Measurements from ENCODE around the gene RRAS. TPM values are rescaled to one million over a fixed set of nuclear protein-coding genes. Genes with fewer than 3 reads are reported as not detected.
"Not testable (repeated sequence)": the region's sequence is repeated elsewhere in the genome, so short reads cannot be mapped to it uniquely, and the experiment has no call there.

Gene RRAS
- total and polyA plus RNA-seq, 3 donors from 2014 or later, result 39.3 to 69.2 (median 41.5) TPM

GRCh38 chr19:49636233-49636932 is 3.6 kb downstream of the RRAS start:
- Histone ChIP-seq H3K4me3 (no peak overlapping the region), H3K27me3 (no peaks in the 10 kb centered on the region), H3K9me3 (no peaks in the 10 kb centered on the region), H3K4me1 (peaks cover 33% of the 10 kb centered on the region), H3K36me3 (ENCODE audit: low read depth, missing control alignments) (no peaks in the 10 kb centered on the region), H3K27ac (peak overlapping the region in 1 of 2 donors; percentile 53)
- intact Hi-C loops (cut with DNase I; ENCODE audit: low total_unique reads), result no loop called here
- DNase-seq, result no peak
- TF ChIP-seq CTCF (IDR thresholded peaks at IDR 0.05), result no peak
- no peak for TF ChIP-seq POLR2A (IDR thresholded peaks at IDR 0.05)
- 78 to 83% methylated on average over 30 of the region's 30 CpGs for WGBS, 2 donors

GRCh38 chr19:49635530-49636232 is 4.3 kb downstream of the RRAS start:
- Histone ChIP-seq H3K27ac (peak overlapping the region in 1 of 2 donors; percentile 53), H3K4me3 (no peak overlapping the region), H3K27me3 (no peaks in the 10 kb centered on the region), H3K36me3 (ENCODE audit: low read depth, missing control alignments) (no peaks in the 10 kb centered on the region), H3K9me3 (no peaks in the 10 kb centered on the region), H3K4me1 (peaks cover 31% of the 10 kb centered on the region)
- 51 to 60% methylated on average over 24 of the region's 24 CpGs for WGBS, 2 donors
- no peak for DNase-seq
- TF ChIP-seq POLR2A (IDR thresholded peaks at IDR 0.05) (no peak), CTCF (IDR thresholded peaks at IDR 0.05) (no peak)
- intact Hi-C loops (cut with DNase I; ENCODE audit: low total_unique reads), result no loop called here

- DNase-seq; H3K27ac ChIP-seq; H3K27me3 ChIP-seq; intact Hi-C loops (cut with DNase I; ENCODE audit: low total_unique reads); H3K36me3 ChIP-seq (ENCODE audit: low read depth, missing control alignments); H3K9me3 ChIP-seq; H3K4me3 ChIP-seq: not testable (repeated sequence)
- WGBS, 2 donors, result 73 to 74% methylated on average over 9 of the region's 9 CpGs
- H3K4me1 ChIP-seq, result peaks cover 16% of the 10 kb centered on the region
Observed at GRCh38 chr19:49633273-49633672, 6.7 kb downstream of the RRAS start.

- TF ChIP-seq CTCF (IDR thresholded peaks at IDR 0.05) (no peak), POLR2A (IDR thresholded peaks at IDR 0.05) (no peak)
- intact Hi-C loops (cut with DNase I; ENCODE audit: low total_unique reads), result no loop called here
- Histone ChIP-seq H3K4me3 (no peak overlapping the region), H3K9me3 (no peaks in the 10 kb centered on the region), H3K27ac (no peak overlapping the region), H3K4me1 (peaks cover 9% of the 10 kb centered on the region), H3K36me3 (ENCODE audit: low read depth, missing control alignments) (no peaks in the 10 kb centered on the region), H3K27me3 (no peaks in the 10 kb centered on the region)
- DNase-seq, result no peak
- WGBS, 2 donors, result 97 to 98% methylated on average over 5 of the region's 5 CpGs
Observed at GRCh38 chr19:49632576-49632975, 7.4 kb downstream of the RRAS start.

GRCh38 chr19:49631610-49632192 is 8.2 kb downstream of the RRAS start:
- DNase-seq, result no peak
- Histone ChIP-seq H3K27me3 (no peaks in the 10 kb centered on the region), H3K36me3 (ENCODE audit: low read depth, missing control alignments) (no peaks in the 10 kb centered on the region), H3K9me3 (no peaks in the 10 kb centered on the region), H3K4me1 (peaks cover 6% of the 10 kb centered on the region), H3K4me3 (no peak overlapping the region), H3K27ac (no peak overlapping the region)
- TF ChIP-seq CTCF (IDR thresholded peaks at IDR 0.05) (no peak), POLR2A (IDR thresholded peaks at IDR 0.05) (no peak)
- WGBS, 2 donors, result 90 to 94% methylated on average over 19 of the region's 19 CpGs
- intact Hi-C loops (cut with DNase I; ENCODE audit: low total_unique reads), result no loop called here
